SK-N-SH treated with all-trans-retinoic acid at 6 μM for 48 hours (cell line): Measurements from ENCODE around the gene DLG5.

ENCODE experiments used
- OSR1 ChIP-seq: fragments of 250-450 bp; sonication (Bioruptor Pico); IDR thresholded peaks from 2 replicates; pipeline ENCODE4 v1.8.0; 2022; ENCODE audit warnings: moderate library complexity, mild to moderate bottlenecking, inconsistent platforms
- PATZ1 ChIP-seq: fragments of 250-450 bp; sonication (Bioruptor Pico); IDR thresholded peaks from 2 replicates; pipeline ENCODE4 v1.8.0; 2020; ENCODE audit warnings: mild to moderate bottlenecking, moderate library complexity, borderline replicate concordance
- SNAI2 ChIP-seq: fragments of 250-450 bp; sonication (Bioruptor Pico); IDR thresholded peaks from 2 replicates; pipeline ENCODE4 v1.5.0; 2020; ENCODE audit warnings: mild to moderate bottlenecking, moderate library complexity
- ZC3H10 ChIP-seq: fragments of 250-450 bp; sonication (Bioruptor Pico); IDR thresholded peaks from 2 replicates; pipeline ENCODE4 v1.5.1; 2021; ENCODE audit warnings: mild to moderate bottlenecking, moderate library complexity
- ZFP30 ChIP-seq: fragments of 450-650 bp; formaldehyde crosslinking; IDR thresholded peaks from 2 replicates; pipeline ENCODE4 v1.5.0; 2022; ENCODE audit warnings: mild to moderate bottlenecking, moderate library complexity
- ZNF565 ChIP-seq: fragments of 450-650 bp; formaldehyde crosslinking; conservative IDR thresholded peaks from 2 replicates; pipeline ENCODE4 v1.5.0; 2020; ENCODE audit warnings: low read depth, mild to moderate bottlenecking, moderate library complexity

GRCh38 chr10:77787440-77787839, 139.1 kb downstream of the DLG5 start:
- no peak for TF ChIP-seq ZFP30
- TF ChIP-seq PATZ1 (CRISPR knock-in tag) = no peak
- no peak for TF ChIP-seq SNAI2 (CRISPR knock-in tag)
- no peak for TF ChIP-seq OSR1 (CRISPR knock-in tag)
- TF ChIP-seq ZNF565 (CRISPR knock-in tag) = no peak
- TF ChIP-seq ZC3H10 = no peak
